ENCODE data around the gene CFAP20DC.
"Not testable (repeated sequence)": the region's sequence is repeated elsewhere in the genome, so short reads cannot be mapped to it uniquely, and the experiment has no call there.

Gene CFAP20DC

GRCh38 chr3:58751882-58752567 lies 297.8 kb downstream of the CFAP20DC start:
- in situ Hi-C loops (cut with HindIII; ENCODE audit: low sequenced_read_pairs): no loop called here

GRCh38 chr3:58751235-58751634 lies 298.6 kb downstream of the CFAP20DC start:
- in situ Hi-C loops (cut with HindIII; ENCODE audit: low sequenced_read_pairs): no loop called here

- in situ Hi-C loops (cut with HindIII; ENCODE audit: low sequenced_read_pairs): no loop called here
These were observed 299.9 kb downstream of the CFAP20DC start for GRCh38 chr3:58749948-58750347.

- in situ Hi-C loops (cut with HindIII; ENCODE audit: low sequenced_read_pairs): no loop called here
These were observed 301.8 kb downstream of the CFAP20DC start for GRCh38 chr3:58748024-58748423.

- in situ Hi-C loops (cut with HindIII; ENCODE audit: low sequenced_read_pairs): no loop called here
These were observed 303.1 kb downstream of the CFAP20DC start for GRCh38 chr3:58746758-58747157.

GRCh38 chr3:58743296-58743695 lies 306.5 kb downstream of the CFAP20DC start:
- in situ Hi-C loops (cut with HindIII; ENCODE audit: low sequenced_read_pairs): no loop called here

- in situ Hi-C loops (cut with HindIII; ENCODE audit: low sequenced_read_pairs): no loop called here
These were observed 307.6 kb downstream of the CFAP20DC start for GRCh38 chr3:58742239-58742638.

GRCh38 chr3:58737644-58738043 lies 312.2 kb downstream of the CFAP20DC start:
- in situ Hi-C loops (cut with HindIII; ENCODE audit: low sequenced_read_pairs): no loop called here

- in situ Hi-C loops (cut with HindIII; ENCODE audit: low sequenced_read_pairs): no loop called here
These were observed 318.2 kb downstream of the CFAP20DC start for GRCh38 chr3:58731673-58732072.

- in situ Hi-C loops (cut with HindIII; ENCODE audit: low sequenced_read_pairs): no loop called here
These were observed 321.1 kb downstream of the CFAP20DC start for GRCh38 chr3:58728723-58729122.

GRCh38 chr3:58725326-58725853 lies 324.4 kb downstream of the CFAP20DC start:
- in situ Hi-C loops (cut with HindIII; ENCODE audit: low sequenced_read_pairs): no loop called here

GRCh38 chr3:58724336-58724735 lies 325.5 kb downstream of the CFAP20DC start:
- in situ Hi-C loops (cut with HindIII; ENCODE audit: low sequenced_read_pairs): no loop called here

- in situ Hi-C loops (cut with HindIII; ENCODE audit: low sequenced_read_pairs): no loop called here
These were observed 326.7 kb downstream of the CFAP20DC start for GRCh38 chr3:58723173-58723572.

GRCh38 chr3:58722561-58722960 lies 327.3 kb downstream of the CFAP20DC start:
- in situ Hi-C loops (cut with HindIII; ENCODE audit: low sequenced_read_pairs): no loop called here

GRCh38 chr3:58720526-58720925 lies 329.3 kb downstream of the CFAP20DC start:
- in situ Hi-C loops (cut with HindIII; ENCODE audit: low sequenced_read_pairs): no loop called here

- in situ Hi-C loops (cut with HindIII; ENCODE audit: low sequenced_read_pairs): no loop called here
These were observed 330.1 kb downstream of the CFAP20DC start for GRCh38 chr3:58719684-58720083.

GRCh38 chr3:58713715-58714401 lies 336.0 kb downstream of the CFAP20DC start:
- in situ Hi-C loops (cut with HindIII; ENCODE audit: low sequenced_read_pairs): no loop called here

- in situ Hi-C loops (cut with HindIII; ENCODE audit: low sequenced_read_pairs): no loop called here
These were observed 338.0 kb downstream of the CFAP20DC start for GRCh38 chr3:58711871-58712270.

- in situ Hi-C loops (cut with HindIII; ENCODE audit: low sequenced_read_pairs): not testable (repeated sequence)
These were observed 340.8 kb downstream of the CFAP20DC start for GRCh38 chr3:58708983-58709382.

GRCh38 chr3:58708116-58708791 lies 341.6 kb downstream of the CFAP20DC start:
- in situ Hi-C loops (cut with HindIII; ENCODE audit: low sequenced_read_pairs): no loop called here

GRCh38 chr3:58707390-58707930 lies 342.4 kb downstream of the CFAP20DC start:
- in situ Hi-C loops (cut with HindIII; ENCODE audit: low sequenced_read_pairs): no loop called here

Measured in DLD1 (cell line).